ENCODE data around the gene AFTPH.

DNA sequence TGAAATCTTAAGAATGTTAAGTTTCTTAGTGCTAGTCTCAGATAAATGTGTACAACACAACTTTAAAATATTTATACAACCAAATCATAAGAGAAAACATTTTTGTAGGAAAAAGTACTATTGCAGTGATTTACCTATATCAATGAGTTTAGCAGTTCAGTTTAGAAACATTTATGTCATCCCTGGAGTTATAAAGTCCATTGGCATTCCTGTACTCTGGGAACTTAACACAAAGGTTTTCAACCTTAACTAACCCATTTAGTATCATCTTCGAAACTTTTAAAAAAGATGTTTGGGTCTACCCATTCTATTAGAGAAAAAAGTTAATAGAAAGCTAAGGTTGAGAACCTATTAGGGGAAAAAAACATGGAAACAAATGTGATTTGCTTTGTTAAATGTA is 10.9 kb downstream of the AFTPH start:
- TF ChIP-seq, protein P1, sequence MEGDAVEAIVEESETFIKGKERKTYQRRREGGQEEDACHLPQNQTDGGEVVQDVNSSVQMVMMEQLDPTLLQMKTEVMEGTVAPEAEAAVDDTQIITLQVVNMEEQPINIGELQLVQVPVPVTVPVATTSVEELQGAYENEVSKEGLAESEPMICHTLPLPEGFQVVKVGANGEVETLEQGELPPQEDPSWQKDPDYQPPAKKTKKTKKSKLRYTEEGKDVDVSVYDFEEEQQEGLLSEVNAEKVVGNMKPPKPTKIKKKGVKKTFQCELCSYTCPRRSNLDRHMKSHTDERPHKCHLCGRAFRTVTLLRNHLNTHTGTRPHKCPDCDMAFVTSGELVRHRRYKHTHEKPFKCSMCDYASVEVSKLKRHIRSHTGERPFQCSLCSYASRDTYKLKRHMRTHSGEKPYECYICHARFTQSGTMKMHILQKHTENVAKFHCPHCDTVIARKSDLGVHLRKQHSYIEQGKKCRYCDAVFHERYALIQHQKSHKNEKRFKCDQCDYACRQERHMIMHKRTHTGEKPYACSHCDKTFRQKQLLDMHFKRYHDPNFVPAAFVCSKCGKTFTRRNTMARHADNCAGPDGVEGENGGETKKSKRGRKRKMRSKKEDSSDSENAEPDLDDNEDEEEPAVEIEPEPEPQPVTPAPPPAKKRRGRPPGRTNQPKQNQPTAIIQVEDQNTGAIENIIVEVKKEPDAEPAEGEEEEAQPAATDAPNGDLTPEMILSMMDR (IDR thresholded peaks at IDR 0.05), result no peak
- TF ChIP-seq POLR2A (IDR thresholded peaks at IDR 0.05), result no peak
